Caco-2 (cell line): ENCODE data around the gene HMCN1. TPM values are rescaled to one million over a fixed set of nuclear protein-coding genes. Genes with fewer than 3 reads are reported as not detected.
"Not testable (repeated sequence)": the region's sequence is repeated elsewhere in the genome, so short reads cannot be mapped to it uniquely, and the experiment has no call there.

Source experiments
- BruUV-seq: library from RNA; stranded (reverse); fragments of 400-500 nt; replicated peaks from 2 replicates; lab custom pipeline; 2021; lab: Mats Ljungman, UMichigan
- CTCF ChIA-PET: fragments of 300-600 bp; sonication (Branson Sonifier 250); formaldehyde crosslinking; loops from one replicate; lab custom pipeline; 2022; ENCODE audit warnings: antibody characterized with exemption; lab: Charles Lee
- POLR2A ChIA-PET: fragments of 300-600 bp; sonication (Branson Sonifier 250); formaldehyde crosslinking; loops from one replicate; lab custom pipeline; 2022; ENCODE audit warnings: antibody characterized with exemption; lab: Charles Lee
- DNase-seq, 2 experiments: peaks; one replicate each; pipeline versions ENCODE4 v3.0.0 to v3.0.0-alpha.2; 2020 to 2022
- H3K27me3 ChIP-seq: replicated peaks from 2 replicates; pipeline ENCODE4 v1.6.0; 2011; ENCODE audit warnings: low read length; ENCODE audit not compliant: control insufficient read depth, insufficient read depth
- H3K36me3 ChIP-seq: 2 replicates; pipeline ENCODE4 v1.5.1; 2011; ENCODE audit warnings: low read length; ENCODE audit not compliant: control insufficient read depth, insufficient read depth
- H3K4me1 ChIP-seq: fragments of 250-450 bp; sonication (Bioruptor Pico); 2 replicates; pipeline ENCODE4 v1.5.1; 2020; ENCODE audit warnings: mild to moderate bottlenecking
- H3K4me3 ChIP-seq: 2 replicates; pipeline ENCODE4 v1.5.1; 2011; ENCODE audit warnings: low read depth, mild to moderate bottlenecking, control low read depth, low read length
- H3K9me3 ChIP-seq: fragments of 250-450 bp; sonication (Bioruptor Pico); 2 replicates; pipeline ENCODE4 v1.5.1; 2020; ENCODE audit warnings: mild to moderate bottlenecking, moderate library complexity
- H3K27ac Mint-ChIP-seq: one replicate; pipeline ENCODE4 v1.8.0; 2022; ENCODE audit warnings: mixed read lengths; ENCODE audit not compliant: unreplicated experiment
- H3K27me3 Mint-ChIP-seq: one replicate; pipeline ENCODE4 v1.8.0; 2022; ENCODE audit warnings: mixed read lengths; ENCODE audit not compliant: insufficient read depth, unreplicated experiment
- H3K36me3 Mint-ChIP-seq: one replicate; pipeline ENCODE4 v1.8.0; 2022; ENCODE audit warnings: mild to moderate bottlenecking, mixed read lengths; ENCODE audit not compliant: insufficient read depth, unreplicated experiment
- H3K4me1 Mint-ChIP-seq: one replicate; pipeline ENCODE4 v1.8.0; 2022; ENCODE audit warnings: low read depth, mixed read lengths; ENCODE audit not compliant: unreplicated experiment
- H3K4me3 Mint-ChIP-seq: one replicate; pipeline ENCODE4 v1.8.0; 2022; ENCODE audit warnings: mild to moderate bottlenecking, moderate library complexity, mixed read lengths; ENCODE audit not compliant: unreplicated experiment
- H3K9me3 Mint-ChIP-seq: one replicate; pipeline ENCODE4 v1.8.0; 2022; ENCODE audit warnings: mixed read lengths; ENCODE audit not compliant: unreplicated experiment
- CTCF ChIP-seq, 2 experiments: fragments of 200-600 bp in 1 of 2; IDR thresholded peaks; 1 replicate in 1 of 2; 2 replicates in 1 of 2; pipeline versions ENCODE4 v1.5.1 to v1.8.0; 2011 to 2022; ENCODE audit warnings: antibody characterized with exemption in 1 of 2, control low read depth in 1 of 2, inconsistent platforms in 1 of 2, low read depth in 1 of 2, low read length in 1 of 2, mild to moderate bottlenecking in 1 of 2, moderate library complexity in 1 of 2; ENCODE audit not compliant: insufficient read depth in 1 of 2, severe bottlenecking in 1 of 2, unreplicated experiment in 1 of 2
- intact Hi-C: fragments of 100-400 bp; cut with micrococcal nuclease; formaldehyde crosslinking; loops from one replicate; pipeline ENCODE4 v1.10.0; 2022; ENCODE audit not compliant: unreplicated experiment
- total RNA-seq: library from RNA; stranded (reverse); gene quantifications from 2 replicates; pipeline ENCODE4 v1.2.3, GENCODE V29; 2022

The HMCN1 gene
- total RNA-seq, 1 experiment from 2014 or later = 0.02 TPM

- BruUV-seq = no TSS peak
Observed at GRCh38 chr1:186183970-186184628, 449.9 kb downstream of the HMCN1 start.

GRCh38 chr1:186186251-186186650, 452.1 kb downstream of the HMCN1 start:
- H3K4me1 Mint-ChIP-seq, CTCF ChIA-PET, H3K4me3 Mint-ChIP-seq, H3K4me3 ChIP-seq, DNase-seq, H3K4me1 ChIP-seq, H3K9me3 ChIP-seq, H3K27ac Mint-ChIP-seq, intact Hi-C loops, H3K36me3 ChIP-seq, POLR2A ChIA-PET, H3K27me3 Mint-ChIP-seq, BruUV-seq, H3K9me3 Mint-ChIP-seq, H3K27me3 ChIP-seq, H3K36me3 Mint-ChIP-seq: not testable (repeated sequence)

More at GRCh38 chr1:186183970-186184628, 449.9 kb downstream of the HMCN1 start:
- intact Hi-C loops = no loop called here
- TF ChIP-seq CTCF (IDR thresholded peaks at IDR 0.05; ENCODE audit: insufficient read depth in 1 of 2, low read depth in 1 of 2, low read length in 1 of 2, severe bottlenecking in 1 of 2, unreplicated experiment in 1 of 2) = no peak
- ChIA-PET CTCF (no interaction called here), POLR2A (no interaction called here)
- no peaks in the 10 kb centered on the region for H3K4me1 Mint-ChIP-seq
- DNase-seq = no peak
- no peaks in the 10 kb centered on the region for H3K9me3 Mint-ChIP-seq
- H3K27me3 ChIP-seq = no peaks in the 10 kb centered on the region
- H3K36me3 Mint-ChIP-seq = no peaks in the 10 kb centered on the region
- H3K27me3 Mint-ChIP-seq = peaks cover 6% of the 10 kb centered on the region
- H3K36me3 ChIP-seq = no peaks in the 10 kb centered on the region
- H3K4me3 ChIP-seq = no peak overlapping the region
- no peak overlapping the region for H3K4me3 Mint-ChIP-seq
- no peaks in the 10 kb centered on the region for H3K9me3 ChIP-seq
- H3K27ac Mint-ChIP-seq = no peak overlapping the region
- no peaks in the 10 kb centered on the region for H3K4me1 ChIP-seq

- Mint-ChIP-seq H3K27ac (no peak overlapping the region), H3K9me3 (no peaks in the 10 kb centered on the region), H3K4me3 (no peak overlapping the region), H3K4me1 (no peaks in the 10 kb centered on the region), H3K27me3 (peaks cover 3% of the 10 kb centered on the region), H3K36me3 (no peaks in the 10 kb centered on the region)
- H3K9me3 ChIP-seq = no peaks in the 10 kb centered on the region
- H3K27me3 ChIP-seq = no peaks in the 10 kb centered on the region
- no peaks in the 10 kb centered on the region for H3K4me1 ChIP-seq
- no peak overlapping the region for H3K4me3 ChIP-seq
- POLR2A ChIA-PET = no interaction called here
- CTCF ChIA-PET = no interaction called here
- no peaks in the 10 kb centered on the region for H3K36me3 ChIP-seq
- no peak for TF ChIP-seq CTCF (IDR thresholded peaks at IDR 0.05; ENCODE audit: insufficient read depth in 1 of 2, low read depth in 1 of 2, low read length in 1 of 2, severe bottlenecking in 1 of 2, unreplicated experiment in 1 of 2)
- no TSS peak for BruUV-seq
- intact Hi-C loops = no loop called here
- no peak for DNase-seq
Observed at GRCh38 chr1:186187601-186188000, 453.4 kb downstream of the HMCN1 start.
